NK-92 (cell line): ENCODE measurements around the gene PCGF3.
A peak's percentile ranks its signal among the peaks of the same experiment; 100 is the strongest.
"Not testable (repeated sequence)": the region's sequence is repeated elsewhere in the genome, so short reads cannot be mapped to it uniquely, and the experiment has no call there.

Experiments
- DNase-seq: peaks from one replicate; lab custom pipeline; 2025; ENCODE audit not compliant: unreplicated experiment; lab: John Stamatoyannopoulos, UW

The PCGF3 gene

DNA sequence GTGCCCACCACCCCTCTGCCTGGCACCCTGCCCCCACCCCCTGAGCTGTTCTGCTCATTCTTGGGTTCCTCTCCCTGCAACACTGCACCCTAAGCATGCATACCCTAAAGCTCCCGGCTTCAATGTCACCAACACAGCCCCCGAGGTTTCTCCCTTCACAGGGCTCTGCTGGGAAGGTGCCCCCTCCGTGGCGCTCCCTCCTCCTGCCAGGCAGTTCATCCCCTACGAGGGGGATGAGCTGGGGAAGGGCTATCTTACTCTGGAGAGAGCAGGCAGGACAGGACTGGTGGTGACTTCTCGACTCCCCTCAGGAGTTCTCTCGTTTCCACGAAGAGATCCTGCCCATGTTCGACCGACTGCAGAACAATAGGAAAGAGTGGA lies 38.1 kb upstream of the PCGF3 start:
- DNase-seq = no peak

DNA sequence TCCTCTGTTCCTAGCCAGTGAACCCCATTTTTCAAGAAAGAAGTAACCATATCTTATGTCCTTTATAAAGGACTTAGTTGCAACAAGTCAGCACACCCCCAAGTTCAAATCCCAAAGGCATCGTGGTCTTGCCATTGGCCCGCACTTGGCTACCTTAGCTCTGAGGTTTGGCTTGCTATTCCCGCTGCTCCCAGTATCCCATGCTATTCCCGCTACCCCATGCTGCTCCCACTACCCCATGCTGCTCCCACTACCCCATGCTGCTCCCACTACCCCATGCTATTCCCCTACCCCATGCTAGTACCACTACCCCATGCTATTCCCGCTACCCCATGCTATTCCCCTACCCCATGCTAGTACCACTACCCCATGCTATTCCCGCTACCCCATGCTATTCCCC lies 37.4 kb upstream of the PCGF3 start:
- DNase-seq = not testable (repeated sequence)

DNA sequence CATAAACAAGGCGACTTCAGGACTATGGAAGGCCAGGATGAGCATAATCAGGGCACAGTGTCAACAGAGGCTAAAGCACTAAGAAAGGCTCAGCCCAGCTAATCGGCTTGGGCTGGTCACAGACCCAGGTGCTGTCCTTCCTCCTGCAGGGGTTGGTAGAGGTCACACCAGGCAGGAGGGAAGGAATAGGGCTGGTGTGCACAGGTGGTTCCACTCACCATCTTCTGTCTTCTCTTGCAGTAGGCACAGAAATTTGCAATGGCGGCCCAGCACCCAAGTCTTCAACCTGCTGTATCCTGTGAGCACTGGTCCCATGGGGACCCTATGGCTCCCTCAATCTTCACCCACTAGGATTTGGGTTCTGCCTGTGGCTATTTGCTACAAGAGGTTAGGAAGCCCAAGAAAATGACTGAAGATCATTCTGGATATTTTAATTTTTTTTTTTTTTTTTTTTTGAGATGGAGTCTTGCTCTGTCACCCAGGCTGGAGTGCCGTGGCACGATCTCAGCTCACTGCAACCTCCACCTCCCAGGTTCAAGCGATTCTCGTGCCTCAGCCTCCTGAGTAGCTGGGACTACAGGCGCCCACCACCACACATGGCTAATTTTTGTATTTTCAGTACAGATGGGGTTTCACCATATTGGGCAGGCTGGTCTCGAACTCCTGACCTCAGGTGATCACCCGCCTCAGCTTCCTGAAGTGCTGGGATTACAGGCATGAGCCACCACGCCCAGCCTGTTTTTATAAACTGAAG lies 35.6 kb upstream of the PCGF3 start:
- DNase-seq = not testable (repeated sequence)

DNA sequence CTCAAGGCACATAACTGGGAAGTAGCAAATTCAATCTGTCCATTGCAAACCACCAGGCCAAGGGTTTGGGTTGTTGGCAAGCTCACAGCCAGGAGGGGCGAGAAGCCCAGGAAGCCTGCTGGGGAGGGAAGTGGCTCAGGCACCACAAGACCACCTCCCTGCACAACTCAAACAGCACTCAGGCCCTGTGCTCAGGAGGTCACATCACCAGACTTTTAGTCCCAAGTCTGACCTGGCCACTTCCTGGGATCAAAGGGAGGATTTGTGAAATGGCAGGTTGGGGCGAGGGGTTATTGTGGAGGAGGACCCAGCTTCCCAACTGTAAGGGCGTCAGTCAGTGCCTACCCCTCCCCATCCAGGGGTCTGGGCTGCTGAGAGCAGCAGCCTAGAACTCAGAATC lies 33.9 kb upstream of the PCGF3 start:
- no peak for DNase-seq

DNA sequence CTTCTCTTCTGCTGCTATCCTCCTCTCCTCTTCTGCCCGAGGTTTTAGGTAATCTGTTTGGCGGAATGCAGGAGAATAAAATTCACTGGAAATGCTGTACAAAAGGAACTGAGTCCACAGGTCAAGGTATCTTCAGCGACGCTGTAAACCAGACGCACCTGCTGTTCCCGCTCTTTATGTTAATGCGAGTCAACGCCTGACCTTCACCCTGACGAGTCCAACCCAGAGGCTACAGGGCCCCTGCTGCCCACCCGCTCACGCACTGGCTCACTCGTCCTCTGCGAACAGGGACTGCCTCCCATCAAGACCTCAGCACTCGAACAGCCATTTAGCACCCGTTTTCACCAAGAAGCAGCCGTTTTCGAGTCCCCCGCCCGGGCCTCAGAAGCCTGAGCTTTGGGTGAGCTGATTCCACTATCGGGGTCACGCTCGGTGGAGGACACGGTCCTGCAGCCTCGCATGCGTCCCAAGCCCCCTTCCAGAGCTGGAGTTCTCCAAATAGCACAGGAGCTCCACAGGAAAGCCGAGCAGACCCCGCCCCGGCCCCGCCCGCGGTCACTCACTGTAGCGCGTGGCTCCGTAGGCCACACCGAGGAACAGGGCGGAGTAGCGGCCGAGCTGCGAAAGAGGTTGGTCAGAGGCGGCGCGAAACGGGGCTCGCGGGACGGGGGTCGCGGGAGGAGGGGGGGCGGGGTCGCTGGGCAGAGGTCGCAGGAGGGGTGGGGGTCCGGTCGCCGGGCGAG lies 32.1 kb upstream of the PCGF3 start:
- DNase-seq = no peak

DNA sequence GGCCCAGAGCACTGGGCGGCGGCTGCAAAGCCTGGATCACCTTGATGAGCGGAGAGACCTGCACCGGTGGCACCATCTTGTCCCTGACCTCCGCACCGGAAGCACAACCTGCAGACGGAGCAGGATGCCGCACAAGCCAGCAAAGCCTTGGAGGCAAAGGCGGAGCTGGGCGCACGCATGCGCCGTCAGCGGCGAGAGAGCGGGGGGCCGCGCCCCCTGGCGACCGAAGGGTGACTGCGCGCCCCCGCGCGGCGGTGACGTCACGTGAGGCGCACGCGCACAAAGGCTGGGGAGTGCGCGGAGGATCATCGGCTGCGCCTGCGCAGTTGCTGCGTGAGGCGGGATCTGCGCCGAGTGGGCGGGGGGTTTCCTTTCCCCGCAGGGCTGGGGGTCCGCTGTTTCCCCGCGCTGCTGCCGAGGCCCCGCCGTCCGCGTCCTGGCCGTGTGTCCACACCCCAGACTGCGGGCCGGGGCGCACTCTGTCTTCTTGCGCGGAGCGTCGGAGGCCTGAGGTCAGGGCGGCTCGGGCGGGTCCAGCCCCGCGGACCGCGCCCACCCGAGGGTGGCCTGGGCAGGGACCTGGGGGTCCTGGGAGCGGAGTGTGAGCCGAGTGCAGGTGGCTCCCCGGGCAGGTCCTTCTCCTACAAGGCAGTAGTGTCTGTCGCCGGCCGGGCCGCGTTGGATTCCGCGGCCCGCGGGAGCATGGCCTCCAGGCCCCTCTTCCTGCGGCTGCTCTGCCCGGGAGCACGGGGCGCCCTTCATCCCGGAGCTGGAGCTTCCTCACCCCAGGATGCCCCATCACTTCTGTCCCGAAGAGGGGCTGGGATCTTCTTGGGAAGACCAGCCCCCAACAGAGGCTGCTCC lies 31.2 kb upstream of the PCGF3 start, which contains the start of the genes ATP5ME and MYL5:
ATP5ME (minus strand) TSS at position 105 of the 864 bp plus-strand sequence; CDS start at position 76, 29 bp downstream.
MYL5 (plus strand) TSS at position 371 of the 864 bp plus-strand sequence. CDS start 3,485 bp downstream, outside the sequence.
- DNase-seq = peak; percentile 90

DNA sequence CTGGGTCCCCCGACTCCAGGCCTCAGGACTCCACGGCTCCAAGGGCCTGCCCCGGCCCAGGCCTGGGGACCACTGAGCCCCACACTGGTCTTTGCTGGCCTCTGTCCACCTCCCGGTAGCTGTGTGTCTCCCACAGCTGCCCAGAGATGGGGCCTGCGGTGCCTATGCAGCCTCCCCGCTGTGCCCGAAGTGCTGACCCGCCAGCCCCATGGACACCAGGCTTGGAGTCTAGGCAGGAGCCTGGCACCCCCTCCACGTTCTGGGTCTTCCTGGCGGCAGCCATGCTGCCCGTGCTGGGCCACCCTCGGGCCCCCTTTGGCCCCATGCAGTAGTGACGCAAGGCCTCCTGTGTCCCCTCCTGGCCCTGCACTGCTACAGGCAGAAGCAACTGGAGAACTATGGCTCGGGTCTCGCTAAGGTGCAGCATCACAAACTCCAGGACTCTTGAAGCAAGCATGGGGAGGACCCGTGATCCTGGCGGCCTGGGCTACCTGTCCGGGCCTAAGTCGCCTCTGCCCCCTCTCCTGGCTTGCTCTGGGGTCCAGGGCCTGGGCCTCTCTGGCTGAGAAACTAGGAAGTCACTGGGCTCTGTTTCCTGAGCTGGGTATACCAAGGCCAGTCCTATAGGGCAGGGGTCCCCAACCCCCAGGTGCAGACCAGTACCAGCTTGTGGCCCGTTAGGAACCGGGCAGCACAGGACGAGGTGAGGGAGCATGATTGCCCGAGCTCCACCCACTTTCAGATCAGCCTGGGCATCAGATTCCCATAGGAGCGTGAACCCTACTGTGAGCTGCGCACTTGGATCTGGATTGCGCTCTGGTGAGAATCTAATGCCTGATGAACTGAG lies 30.4 kb upstream of the PCGF3 start:
- no peak for DNase-seq

DNA sequence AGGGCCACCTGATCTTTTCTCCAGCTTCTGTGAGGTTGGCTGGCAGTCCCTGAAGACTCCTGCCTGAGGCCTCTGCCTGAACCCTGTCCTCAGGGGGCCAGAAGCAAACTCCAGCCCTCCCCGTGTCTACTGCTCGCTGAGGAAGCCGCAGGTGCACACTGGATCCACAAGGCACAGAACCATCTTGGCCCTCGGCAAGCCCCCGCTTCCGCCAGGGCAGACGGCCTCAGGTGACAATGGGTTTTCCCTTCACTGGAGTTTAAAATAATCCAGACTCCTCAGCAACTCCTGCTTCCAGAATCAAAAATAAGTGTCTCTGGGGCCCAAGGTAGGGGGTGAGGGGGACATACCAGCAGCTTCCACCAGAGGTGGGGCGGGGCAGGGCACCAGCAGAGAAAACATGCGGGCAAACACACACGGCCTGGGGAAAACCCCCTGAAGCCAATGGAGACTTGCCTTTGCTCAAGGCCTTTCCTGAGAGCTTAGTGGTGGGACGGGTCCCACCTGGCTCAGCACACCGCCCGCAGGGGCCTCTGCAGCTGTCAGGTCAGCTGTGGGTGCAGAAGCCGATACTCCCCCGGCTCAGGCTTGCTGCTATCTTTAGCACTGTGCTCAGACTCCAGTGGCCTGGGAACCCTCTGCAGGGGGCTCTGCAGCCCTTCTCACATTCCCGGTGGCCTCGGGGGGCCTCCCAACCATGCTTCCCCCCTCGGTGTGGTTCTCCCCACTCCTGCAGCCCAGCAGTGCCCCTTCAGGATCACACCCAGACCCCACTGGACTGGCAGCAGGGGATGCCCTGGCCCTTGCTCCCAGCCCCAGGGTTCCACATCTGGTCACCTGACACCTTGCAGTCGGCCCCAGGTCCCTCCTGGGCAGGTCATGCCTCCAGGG lies 29.4 kb upstream of the PCGF3 start:
- no peak for DNase-seq

DNA sequence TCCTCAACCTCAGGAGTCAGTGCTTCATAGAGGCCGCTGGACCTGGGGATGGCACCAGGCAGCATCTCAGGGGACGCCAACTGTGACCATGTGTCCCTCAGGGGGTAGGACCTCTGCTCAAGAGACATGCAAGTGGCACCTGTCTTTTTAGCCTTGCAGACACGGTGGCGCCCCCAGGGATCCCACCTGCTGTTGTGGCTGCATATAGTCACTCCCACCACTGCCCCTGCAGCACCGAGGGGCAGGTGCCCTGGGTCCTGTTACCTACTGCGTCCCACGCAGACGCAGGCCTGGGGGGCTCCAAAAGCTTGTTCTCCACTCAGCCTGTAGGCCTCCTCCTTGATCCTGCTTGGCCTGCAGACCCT lies 28.8 kb upstream of the PCGF3 start:
- DNase-seq = no peak

DNA sequence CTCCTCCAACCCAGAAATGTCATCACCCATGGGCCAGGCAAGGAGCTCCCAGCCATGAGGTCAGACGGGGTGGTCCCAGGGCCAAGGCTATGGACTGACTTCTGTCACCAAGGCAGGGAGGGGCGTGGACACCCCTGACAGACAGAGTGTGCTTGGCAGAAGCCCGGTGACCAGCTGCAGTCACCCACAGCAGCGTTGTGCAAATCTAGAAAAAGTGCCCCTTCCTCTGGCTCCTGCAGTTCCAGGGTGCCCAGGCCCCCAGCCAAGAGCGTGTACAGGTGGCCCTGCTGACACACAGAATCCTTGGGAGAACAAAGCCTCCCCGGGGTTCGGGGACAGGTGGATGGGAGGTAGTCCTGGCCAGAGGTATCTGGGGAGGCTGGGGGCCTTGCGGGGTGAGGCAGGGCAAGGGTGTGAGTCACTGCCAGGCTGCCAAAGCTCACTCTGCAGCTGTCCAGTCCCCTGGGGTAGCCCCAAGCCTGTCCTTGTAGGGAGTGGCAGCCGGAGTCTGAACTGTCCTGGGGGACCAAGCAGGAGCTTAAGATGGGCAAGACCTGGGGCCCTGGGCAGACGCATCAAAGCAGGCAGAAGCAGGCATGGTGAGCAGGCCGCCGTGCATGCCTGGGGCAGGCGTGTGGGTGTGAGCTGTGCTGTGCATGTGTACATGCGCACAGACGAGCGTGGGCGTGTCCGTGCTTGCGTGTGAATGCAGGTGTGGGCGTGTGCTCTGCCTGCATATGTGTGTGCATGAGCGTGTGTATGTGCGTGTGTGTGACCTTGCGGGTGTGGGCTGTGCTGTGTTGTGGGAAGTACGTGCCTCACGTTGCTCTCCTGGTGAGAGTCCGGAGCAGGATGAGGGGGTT lies 28.0 kb upstream of the PCGF3 start:
- no peak for DNase-seq

DNA sequence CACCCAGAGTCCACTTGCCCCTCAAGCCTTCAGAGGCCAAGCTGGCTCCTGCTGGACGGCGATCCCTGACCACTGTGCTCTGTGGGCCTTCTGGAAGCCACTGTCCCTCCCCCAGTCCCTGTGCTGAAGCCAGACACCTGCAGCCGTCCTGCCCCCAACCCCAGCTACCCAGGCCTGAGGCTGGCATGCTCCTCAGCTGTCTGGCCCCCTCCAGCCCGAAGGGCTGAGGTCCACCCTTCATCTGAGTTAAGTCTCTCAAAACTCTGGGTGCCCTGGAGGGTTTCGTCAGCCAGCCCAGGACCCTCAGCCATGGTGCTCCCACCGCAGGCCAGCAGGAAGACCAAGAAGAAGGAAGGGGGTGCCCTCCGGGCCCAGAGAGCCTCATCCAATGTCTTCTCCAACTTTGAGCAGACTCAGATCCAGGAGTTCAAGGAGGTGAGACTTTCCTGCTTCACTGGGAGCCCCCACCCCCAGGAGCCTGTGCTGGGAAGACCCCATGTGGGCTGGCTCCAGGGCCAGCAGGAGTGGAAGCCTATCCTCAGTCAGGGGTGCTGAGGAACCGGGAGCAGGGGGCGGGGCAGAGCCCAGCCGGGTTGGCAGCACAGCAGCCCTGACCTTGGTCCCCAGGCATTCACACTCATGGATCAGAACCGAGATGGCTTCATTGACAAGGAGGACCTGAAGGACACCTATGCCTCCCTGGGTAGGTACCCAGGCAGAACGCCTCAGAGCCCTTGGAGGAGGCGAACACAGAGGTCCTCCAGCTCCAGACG lies 27.1 kb upstream of the PCGF3 start:
- no peak for DNase-seq

DNA sequence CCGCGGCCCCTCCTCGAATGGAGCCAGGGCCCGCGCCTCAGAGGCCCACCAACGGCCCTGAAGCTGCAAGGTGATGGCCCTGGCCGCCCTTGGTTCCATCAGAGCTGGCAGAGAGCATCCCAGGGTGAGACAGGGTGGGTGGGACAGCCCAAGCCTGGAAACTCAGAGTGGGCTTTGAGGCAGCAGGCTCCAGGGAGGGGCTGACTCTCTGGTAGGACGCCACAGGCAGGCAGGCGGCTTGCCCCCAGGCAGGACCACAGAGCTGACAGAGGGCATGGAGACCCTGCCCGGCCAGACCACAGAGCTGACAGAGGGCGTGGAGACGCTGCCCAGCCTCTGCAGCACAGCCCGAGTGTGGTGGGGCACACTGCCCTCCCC lies 26.5 kb upstream of the PCGF3 start:
- no peak for DNase-seq

DNA sequence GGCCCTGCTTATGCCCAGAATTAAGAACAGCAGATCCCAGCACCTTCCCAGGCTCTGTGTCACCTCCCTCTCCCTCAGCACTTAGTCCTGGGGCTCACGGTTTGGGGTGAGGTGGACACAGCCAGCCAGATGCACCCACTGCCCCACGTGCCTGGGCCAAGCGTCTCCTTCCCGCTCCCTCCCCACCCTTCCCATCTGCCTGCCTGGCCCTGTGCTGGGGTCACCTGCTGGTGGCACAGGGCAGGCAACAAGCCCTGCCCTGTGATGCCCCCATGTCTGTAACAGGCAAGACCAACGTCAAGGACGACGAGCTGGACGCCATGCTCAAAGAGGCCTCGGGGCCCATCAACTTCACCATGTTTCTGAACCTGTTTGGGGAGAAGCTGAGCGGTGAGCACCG lies 26.0 kb upstream of the PCGF3 start:
- DNase-seq = no peak

DNA sequence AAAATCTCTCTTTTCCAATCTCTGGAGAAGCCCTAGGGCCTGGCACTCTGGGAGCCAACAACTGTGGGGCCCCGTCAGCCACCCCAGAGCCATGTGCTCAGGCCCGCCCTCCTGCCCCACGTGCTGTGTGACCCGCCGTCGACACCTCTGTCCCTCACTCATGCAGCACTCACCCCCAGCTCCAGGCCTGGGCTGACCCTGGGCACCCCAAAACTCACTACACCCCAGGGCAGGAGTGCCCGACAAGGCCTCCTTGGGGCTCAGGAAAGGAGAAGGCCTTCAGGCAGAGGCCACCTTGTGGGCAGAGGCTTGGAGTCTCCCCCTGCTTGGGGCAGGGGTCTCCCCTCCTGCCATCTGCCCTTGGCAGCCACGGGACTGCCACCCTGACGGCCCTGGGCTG lies 25.5 kb upstream of the PCGF3 start:
- no peak for DNase-seq

DNA sequence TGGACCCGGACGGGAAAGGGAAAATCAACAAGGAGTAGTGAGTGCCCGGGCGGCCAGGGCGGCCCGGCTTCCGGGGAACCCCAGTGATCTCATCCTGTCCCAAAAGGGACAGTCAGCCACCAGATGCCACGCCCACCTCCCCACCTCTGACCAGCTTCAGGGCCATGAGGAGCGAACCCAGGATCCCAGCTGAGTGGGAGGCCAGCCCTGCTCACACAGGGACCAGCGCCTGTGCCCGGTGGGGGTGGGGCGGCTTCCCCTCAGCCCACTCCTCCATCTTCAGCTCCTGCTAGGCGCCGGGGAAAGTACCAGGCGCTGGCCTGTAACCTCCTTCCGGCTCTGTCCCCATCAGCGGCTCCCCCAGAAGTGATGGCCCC lies 25.1 kb upstream of the PCGF3 start:
- no peak for DNase-seq

DNA sequence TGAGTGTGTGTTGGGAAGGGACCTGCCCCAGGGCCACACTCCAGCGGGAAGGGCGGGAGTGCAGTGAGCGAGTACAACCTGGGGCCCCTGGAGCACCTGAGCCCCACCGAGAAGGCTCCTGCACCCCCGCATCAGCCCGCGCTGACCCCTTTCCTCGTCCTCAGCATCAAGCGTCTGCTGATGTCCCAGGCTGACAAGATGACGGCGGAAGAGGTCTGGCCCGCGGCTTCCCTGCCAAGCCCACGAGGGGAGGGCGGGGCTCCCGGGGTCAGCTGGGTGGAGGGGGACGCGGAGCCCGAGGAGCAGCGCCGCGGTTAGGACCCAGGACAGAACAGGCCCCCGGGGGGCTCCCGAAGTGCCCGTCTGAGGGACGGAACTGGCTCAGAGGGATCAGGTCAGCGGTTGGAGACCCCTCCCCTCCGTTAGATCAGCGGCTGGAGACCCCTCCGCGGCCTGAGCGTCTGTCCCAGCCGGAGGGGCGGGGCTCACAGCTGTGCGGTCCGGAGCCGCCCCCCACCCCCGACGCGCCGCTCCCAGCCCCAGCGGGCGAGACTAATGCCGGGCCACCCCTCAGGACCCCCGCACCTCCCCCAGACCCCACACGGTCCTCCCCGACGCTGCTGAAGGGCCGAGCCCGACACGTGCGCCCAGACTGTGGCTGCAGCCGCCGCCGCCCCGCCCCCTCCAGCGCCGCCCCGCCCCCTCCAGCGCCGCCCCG lies 24.5 kb upstream of the PCGF3 start:
- no peak for DNase-seq

DNA sequence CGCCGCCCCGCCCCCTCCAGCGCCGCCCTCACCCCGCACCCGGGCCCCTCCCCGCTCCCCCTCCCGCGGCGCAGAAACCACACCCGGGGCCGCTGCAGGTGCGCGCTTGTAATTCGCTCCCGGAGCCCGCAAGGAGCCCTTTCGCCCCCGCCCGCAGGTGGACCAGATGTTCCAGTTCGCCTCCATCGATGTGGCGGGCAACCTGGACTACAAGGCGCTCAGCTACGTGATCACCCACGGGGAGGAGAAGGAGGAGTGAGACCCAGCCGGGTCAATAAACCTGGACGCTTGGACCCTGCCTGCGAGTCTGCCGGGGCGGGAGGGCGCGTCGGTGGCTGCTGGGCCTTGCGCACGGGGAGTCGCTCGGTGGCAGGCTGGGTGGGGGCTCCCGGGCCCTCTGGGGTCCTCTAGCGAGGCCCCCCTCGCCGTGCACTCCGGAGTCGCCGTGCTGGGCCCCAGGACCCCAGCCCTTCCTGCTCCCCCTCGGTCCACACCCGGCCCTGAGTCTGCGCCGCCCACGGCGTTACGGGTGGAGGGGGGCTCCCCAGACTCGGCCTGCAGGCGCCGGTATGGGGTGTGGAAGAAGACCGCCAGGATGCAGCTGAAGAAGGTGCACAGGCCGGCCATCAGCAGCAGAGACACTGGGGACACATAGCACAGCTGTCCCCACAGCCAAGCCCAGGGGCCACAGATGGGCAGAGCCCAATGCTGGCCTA lies 23.7 kb upstream of the PCGF3 start:
- no peak for DNase-seq
